ENCODE data around the gene NEO1.

The NEO1 gene

DNA sequence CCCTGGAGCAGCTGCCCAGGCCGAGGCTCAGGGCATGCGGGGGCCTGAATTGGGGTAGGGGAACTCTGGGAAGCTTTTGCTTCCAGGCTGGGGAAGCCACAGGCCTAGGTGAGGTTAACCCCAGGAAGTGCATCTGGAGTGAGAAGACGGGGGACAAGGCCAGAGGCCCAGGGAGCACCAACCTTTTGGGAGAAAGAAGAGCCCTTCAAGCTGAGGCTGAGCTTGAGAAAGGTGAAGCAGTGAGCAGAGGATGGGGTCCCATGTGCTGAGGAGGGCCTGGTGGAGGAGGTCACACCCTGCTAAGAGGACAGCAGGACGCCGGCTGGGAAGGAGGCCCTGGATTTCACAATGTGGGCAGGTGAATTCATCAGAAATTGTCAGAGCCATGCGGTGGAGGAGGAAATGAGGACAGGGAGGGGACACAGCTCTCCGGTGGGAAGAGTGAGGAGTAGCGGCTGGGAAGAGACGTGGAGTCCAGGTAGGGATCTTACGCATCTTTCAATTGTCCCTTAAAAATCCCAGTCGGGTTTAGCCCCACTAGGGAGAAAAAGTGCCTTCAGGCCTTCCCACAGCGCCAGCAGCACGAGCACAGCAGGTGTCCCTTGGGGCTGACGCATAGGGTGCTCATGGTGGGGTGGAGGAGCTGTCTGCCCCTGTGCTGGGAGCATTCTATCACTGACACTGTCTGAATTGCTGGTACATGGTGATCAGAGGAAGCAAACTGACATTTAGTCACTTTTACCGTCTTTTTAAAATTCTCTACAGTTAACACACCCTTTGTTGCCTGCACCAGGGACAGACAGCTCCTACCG lies 265.6 kb downstream of the NEO1 start:
- Histone ChIP-seq H3K4me2 (ENCODE audit: low read length) (no peak overlapping the region), H3K4me1 (ENCODE audit: control insufficient read depth, low read length) (no peaks in the 10 kb centered on the region), H3K27ac (ENCODE audit: low read depth, low read length) (no peak overlapping the region)

DNA sequence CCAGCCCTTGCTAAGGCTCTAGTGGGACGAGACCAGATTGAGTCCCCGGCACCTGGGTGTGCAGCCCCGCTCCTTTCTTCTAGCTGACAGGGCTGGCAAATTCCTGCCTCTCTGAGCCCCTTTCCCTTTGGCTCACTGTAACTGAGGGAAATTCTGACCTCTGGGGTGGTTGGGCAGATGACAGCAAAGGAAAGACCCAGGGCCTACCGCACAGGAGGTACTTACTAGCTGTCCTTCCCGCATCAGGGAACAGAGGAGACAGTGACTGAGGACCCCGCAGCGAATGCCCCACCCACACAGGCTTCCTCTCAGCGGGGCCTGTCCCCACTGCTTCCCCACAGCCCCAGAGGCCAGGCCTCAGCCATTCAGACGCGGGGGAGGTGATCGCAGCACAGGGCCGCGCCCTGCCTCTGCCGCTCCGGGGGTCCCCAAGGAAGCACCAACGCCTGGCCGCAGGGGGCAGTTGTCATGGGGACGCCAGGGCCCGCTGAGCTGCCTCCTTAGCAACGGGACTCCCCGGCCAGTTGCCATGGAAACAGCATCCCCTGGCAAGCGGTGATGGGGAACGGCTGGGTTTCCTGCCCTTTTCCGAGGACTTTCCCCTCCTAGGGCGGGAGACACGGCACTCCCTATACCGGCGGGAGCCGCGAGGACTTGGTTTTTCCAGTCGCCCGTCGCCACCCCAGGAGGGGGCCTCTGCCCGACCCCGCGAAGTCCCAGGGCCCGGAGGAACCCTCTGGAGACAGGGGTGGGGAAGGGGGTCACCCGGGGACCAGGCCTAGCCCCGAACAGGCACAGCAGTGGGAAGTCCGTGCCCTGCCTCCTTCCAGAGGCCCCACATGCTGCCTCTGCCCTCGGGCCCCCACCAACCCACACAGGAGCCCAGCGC lies 266.4 kb downstream of the NEO1 start:
- Histone ChIP-seq H3K9me2 (replicated peaks; ENCODE audit: control insufficient read depth, low read length) (no peaks in the 10 kb centered on the region), H3K36me3 (ENCODE audit: control insufficient read depth, low read length) (no peaks in the 10 kb centered on the region), H3K4me3 (ENCODE audit: low read length) (no peak overlapping the region), H3K4me2 (ENCODE audit: low read length) (no peak overlapping the region), H3K27ac (ENCODE audit: low read depth, low read length) (no peak overlapping the region), H4K20me1 (ENCODE audit: control insufficient read depth, insufficient read depth, low read depth, low read length) (no peaks in the 10 kb centered on the region), H3K79me2 (ENCODE audit: control insufficient read depth, low read length) (no peaks in the 10 kb centered on the region), H3K27me3 (ENCODE audit: control insufficient read depth, low read length) (peaks cover 5% of the 10 kb centered on the region; the same call in 1 of the 2 replicates), H3K4me1 (ENCODE audit: control insufficient read depth, low read length) (no peaks in the 10 kb centered on the region), H3K9me3 (ENCODE audit: control insufficient read depth, insufficient read depth, low read length) (no peaks in the 10 kb centered on the region), H3F3A (ENCODE audit: control insufficient read depth, insufficient read depth) (no peaks in the 10 kb centered on the region)
- TF ChIP-seq, protein P1, sequence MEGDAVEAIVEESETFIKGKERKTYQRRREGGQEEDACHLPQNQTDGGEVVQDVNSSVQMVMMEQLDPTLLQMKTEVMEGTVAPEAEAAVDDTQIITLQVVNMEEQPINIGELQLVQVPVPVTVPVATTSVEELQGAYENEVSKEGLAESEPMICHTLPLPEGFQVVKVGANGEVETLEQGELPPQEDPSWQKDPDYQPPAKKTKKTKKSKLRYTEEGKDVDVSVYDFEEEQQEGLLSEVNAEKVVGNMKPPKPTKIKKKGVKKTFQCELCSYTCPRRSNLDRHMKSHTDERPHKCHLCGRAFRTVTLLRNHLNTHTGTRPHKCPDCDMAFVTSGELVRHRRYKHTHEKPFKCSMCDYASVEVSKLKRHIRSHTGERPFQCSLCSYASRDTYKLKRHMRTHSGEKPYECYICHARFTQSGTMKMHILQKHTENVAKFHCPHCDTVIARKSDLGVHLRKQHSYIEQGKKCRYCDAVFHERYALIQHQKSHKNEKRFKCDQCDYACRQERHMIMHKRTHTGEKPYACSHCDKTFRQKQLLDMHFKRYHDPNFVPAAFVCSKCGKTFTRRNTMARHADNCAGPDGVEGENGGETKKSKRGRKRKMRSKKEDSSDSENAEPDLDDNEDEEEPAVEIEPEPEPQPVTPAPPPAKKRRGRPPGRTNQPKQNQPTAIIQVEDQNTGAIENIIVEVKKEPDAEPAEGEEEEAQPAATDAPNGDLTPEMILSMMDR (IDR thresholded peaks at IDR 0.05; ENCODE audit: low read depth, low read length, poor library complexity, severe bottlenecking): no peak
- TF ChIP-seq EZH2phosphoT487 (IDR thresholded peaks at IDR 0.05; ENCODE audit: borderline replicate concordance, low read length): no peak

More for the DNA sequence above, 265.6 kb downstream of the NEO1 start:
- Histone ChIP-seq H3K9me3 (ENCODE audit: control insufficient read depth, insufficient read depth, low read length) (no peaks in the 10 kb centered on the region), H3K27me3 (ENCODE audit: control insufficient read depth, low read length) (peaks cover 5% of the 10 kb centered on the region; the same call in 1 of the 2 replicates), H3K9me2 (replicated peaks; ENCODE audit: control insufficient read depth, low read length) (no peaks in the 10 kb centered on the region), H3K79me2 (ENCODE audit: control insufficient read depth, low read length) (no peaks in the 10 kb centered on the region), H3F3A (ENCODE audit: control insufficient read depth, insufficient read depth) (no peaks in the 10 kb centered on the region), H3K36me3 (ENCODE audit: control insufficient read depth, low read length) (no peaks in the 10 kb centered on the region), H4K20me1 (ENCODE audit: control insufficient read depth, insufficient read depth, low read depth, low read length) (no peaks in the 10 kb centered on the region), H3K4me3 (ENCODE audit: low read length) (no peak overlapping the region)
- TF ChIP-seq EZH2phosphoT487 (IDR thresholded peaks at IDR 0.05; ENCODE audit: borderline replicate concordance, low read length): no peak
- TF ChIP-seq, protein P1 (IDR thresholded peaks at IDR 0.05; ENCODE audit: low read depth, low read length, poor library complexity, severe bottlenecking): no peak

GRCh38 chr15:73319460-73320245 lies 267.4 kb downstream of the NEO1 start:
- H3K9me3 ChIP-seq (ENCODE audit: control insufficient read depth, insufficient read depth, low read length): no peaks in the 10 kb centered on the region
- peaks cover 5% of the 10 kb centered on the region; the same call in 1 of the 2 replicates for H3K27me3 ChIP-seq (ENCODE audit: control insufficient read depth, low read length)
- no peak overlapping the region for H3K27ac ChIP-seq (ENCODE audit: low read depth, low read length)
- H4K20me1 ChIP-seq (ENCODE audit: control insufficient read depth, insufficient read depth, low read depth, low read length): no peaks in the 10 kb centered on the region
- no peaks in the 10 kb centered on the region for H3F3A ChIP-seq (ENCODE audit: control insufficient read depth, insufficient read depth)
- H3K4me2 ChIP-seq (ENCODE audit: low read length): no peak overlapping the region
- H3K9me2 ChIP-seq (replicated peaks; ENCODE audit: control insufficient read depth, low read length): no peaks in the 10 kb centered on the region
- H3K79me2 ChIP-seq (ENCODE audit: control insufficient read depth, low read length): no peaks in the 10 kb centered on the region
- H3K4me3 ChIP-seq (ENCODE audit: low read length): no peak overlapping the region
- no peak for TF ChIP-seq EZH2phosphoT487 (IDR thresholded peaks at IDR 0.05; ENCODE audit: borderline replicate concordance, low read length)
- TF ChIP-seq, protein P1 (IDR thresholded peaks at IDR 0.05; ENCODE audit: low read depth, low read length, poor library complexity, severe bottlenecking): no peak
- no peaks in the 10 kb centered on the region for H3K4me1 ChIP-seq (ENCODE audit: control insufficient read depth, low read length)
- H3K36me3 ChIP-seq (ENCODE audit: control insufficient read depth, low read length): no peaks in the 10 kb centered on the region
